RWPE2 (cell line): ENCODE measurements around the gene PGM5.

Experiments used
- ATAC-seq: fragments of 200-7000 bp; cut with Tn5 transposase; 3 replicates; pipeline ENCODE4 v1.9.1; 2021; ENCODE audit warnings: low read depth
- DNase-seq: peaks from one replicate; pipeline ENCODE4 v3.0.0-alpha.2; 2020; ENCODE audit warnings: low spot score
- H3K27ac ChIP-seq: fragments of 450-650 bp; 2 replicates; pipeline ENCODE4 v1.5.1; 2017; ENCODE audit warnings: mild to moderate bottlenecking; ENCODE audit not compliant: poor library complexity, severe bottlenecking
- H3K27me3 ChIP-seq: fragments of 250-450 bp; sonication (Bioruptor Pico); 2 replicates; pipeline ENCODE4 v1.5.1; 2021; ENCODE audit warnings: mild to moderate bottlenecking, moderate library complexity; ENCODE audit not compliant: insufficient read depth, poor library complexity, severe bottlenecking
- H3K36me3 ChIP-seq: fragments of 250-450 bp; sonication (Bioruptor Pico); 2 replicates; pipeline ENCODE4 v1.5.1; 2020; ENCODE audit warnings: low read depth, mild to moderate bottlenecking, moderate library complexity
- H3K4me1 ChIP-seq: fragments of 250-450 bp; sonication (Bioruptor Pico); 2 replicates; pipeline ENCODE4 v1.5.1; 2021; ENCODE audit warnings: mild to moderate bottlenecking, moderate library complexity; ENCODE audit not compliant: insufficient read depth, poor library complexity, severe bottlenecking
- H3K4me3 ChIP-seq: fragments of 250-450 bp; sonication (Bioruptor Pico); 2 replicates; pipeline ENCODE4 v1.5.1; 2021; ENCODE audit warnings: mild to moderate bottlenecking, moderate library complexity; ENCODE audit not compliant: severe bottlenecking
- H3K9me3 ChIP-seq: fragments of 250-450 bp; sonication (Bioruptor Pico); 2 replicates; pipeline ENCODE4 v1.5.1; 2021; ENCODE audit warnings: mild to moderate bottlenecking, moderate library complexity; ENCODE audit not compliant: severe bottlenecking
- CTCF ChIP-seq: fragments of 450-650 bp; IDR thresholded peaks from one replicate; pipeline ENCODE4 v1.5.1; 2017; ENCODE audit warnings: mild to moderate bottlenecking, moderate library complexity; ENCODE audit not compliant: poor library complexity, severe bottlenecking

PGM5 gene

GRCh38 chr9:68433531-68434110 lies 77.2 kb downstream of the PGM5 start:
- H3K9me3 ChIP-seq, result no peaks in the 10 kb centered on the region
- no peaks in the 10 kb centered on the region for H3K4me1 ChIP-seq
- no peak overlapping the region for H3K27ac ChIP-seq
- ATAC-seq (no peak), DNase-seq (no peak)
- H3K36me3 ChIP-seq, result no peaks in the 10 kb centered on the region
- H3K27me3 ChIP-seq, result no peaks in the 10 kb centered on the region
- no peak for TF ChIP-seq CTCF
- H3K4me3 ChIP-seq, result no peak overlapping the region

- Histone ChIP-seq H3K27ac (no peak overlapping the region), H3K9me3 (peaks cover 3% of the 10 kb centered on the region), H3K4me3 (no peak overlapping the region), H3K36me3 (no peaks in the 10 kb centered on the region), H3K4me1 (no peaks in the 10 kb centered on the region), H3K27me3 (no peaks in the 10 kb centered on the region)
- TF ChIP-seq CTCF, result no peak
- ATAC-seq (no peak), DNase-seq (no peak)
Observed at GRCh38 chr9:68437785-68438184, 81.4 kb downstream of the PGM5 start.

- H3K36me3 ChIP-seq, result no peaks in the 10 kb centered on the region
- no peak overlapping the region for H3K27ac ChIP-seq
- no peaks in the 10 kb centered on the region for H3K4me1 ChIP-seq
- H3K4me3 ChIP-seq, result no peak overlapping the region
- no peak for TF ChIP-seq CTCF
- peaks cover 3% of the 10 kb centered on the region for H3K9me3 ChIP-seq
- H3K27me3 ChIP-seq, result no peaks in the 10 kb centered on the region
- DNase-seq (no peak), ATAC-seq (no peak)
Observed at GRCh38 chr9:68443624-68444023, 87.2 kb downstream of the PGM5 start.

- no peak overlapping the region for H3K4me3 ChIP-seq
- peaks cover 2% of the 10 kb centered on the region for H3K27me3 ChIP-seq
- ATAC-seq (no peak), DNase-seq (no peak)
- H3K4me1 ChIP-seq, result no peaks in the 10 kb centered on the region
- H3K36me3 ChIP-seq, result no peaks in the 10 kb centered on the region
- TF ChIP-seq CTCF, result no peak
- H3K9me3 ChIP-seq, result no peaks in the 10 kb centered on the region
- no peak overlapping the region for H3K27ac ChIP-seq
Observed at GRCh38 chr9:68446836-68447235, 90.4 kb downstream of the PGM5 start.

- Histone ChIP-seq H3K27me3 (peaks cover 2% of the 10 kb centered on the region), H3K36me3 (no peaks in the 10 kb centered on the region), H3K4me1 (no peaks in the 10 kb centered on the region), H3K4me3 (no peak overlapping the region), H3K27ac (no peak overlapping the region), H3K9me3 (no peaks in the 10 kb centered on the region)
- TF ChIP-seq CTCF, result no peak
- DNase-seq, result no peak
- ATAC-seq, result no peak
Observed at GRCh38 chr9:68447611-68448010, 91.2 kb downstream of the PGM5 start.
